ENCODE measurements around the gene NCBP2.

Gene NCBP2

DNA sequence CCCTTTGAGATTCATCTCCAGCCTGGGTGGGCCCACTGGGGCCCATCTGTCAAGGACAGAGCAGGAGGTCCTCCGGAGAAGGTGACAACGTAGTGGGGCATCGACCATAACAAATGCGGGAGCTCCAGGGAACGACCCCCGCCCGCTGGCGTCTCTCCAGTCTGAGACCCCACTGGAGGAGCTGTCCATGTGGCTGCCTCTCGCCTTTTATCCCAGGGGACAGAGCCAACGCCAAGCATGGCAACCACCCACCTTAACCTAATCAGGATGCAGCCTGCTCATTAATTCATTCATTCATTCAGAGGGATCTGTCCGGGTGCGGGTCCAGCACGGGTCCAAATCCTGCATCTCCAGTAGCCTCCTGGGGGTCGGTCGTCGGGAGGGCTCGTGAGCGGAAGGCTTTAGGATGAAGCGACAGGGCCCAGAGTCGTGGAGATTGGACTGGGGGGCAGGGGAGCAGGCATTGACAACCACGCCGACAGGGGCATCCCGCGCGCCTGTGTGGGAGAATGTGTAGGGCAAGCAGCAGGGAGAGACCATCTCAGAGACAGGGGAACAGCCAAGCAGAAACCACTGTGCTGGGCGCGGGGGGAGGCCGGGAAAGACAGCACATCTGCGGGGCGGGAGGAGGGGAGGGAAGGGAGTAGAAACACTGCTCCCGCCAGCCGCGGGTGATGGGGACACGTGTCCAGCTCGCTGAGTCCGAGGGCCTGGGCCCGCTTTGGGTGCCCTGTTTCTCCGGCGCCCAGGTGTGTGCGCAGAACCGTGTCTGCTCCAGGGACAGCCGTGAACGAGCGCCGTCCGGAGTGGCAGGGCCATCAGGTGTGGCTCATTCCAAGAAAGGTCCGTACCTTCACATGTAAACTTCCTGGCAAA is 24.4 kb upstream of the NCBP2 start:
- no peaks in the 10 kb centered on the region for H3K9me3 ChIP-seq (ENCODE audit: control insufficient read depth, low read depth, low read length)
- peaks cover 79% of the 10 kb centered on the region for H3K27me3 ChIP-seq (ENCODE audit: control insufficient read depth, insufficient read depth, low read length)
- H3K4me3 ChIP-seq (ENCODE audit: low read length) = no peak overlapping the region
- no peaks in the 10 kb centered on the region for H3K4me1 ChIP-seq (ENCODE audit: control insufficient read depth, low read depth, low read length)
- no peak overlapping the region for H3K9ac ChIP-seq (ENCODE audit: low read length)
- no peak overlapping the region for H3K27ac ChIP-seq (ENCODE audit: low read length)
- H3K36me3 ChIP-seq (ENCODE audit: control insufficient read depth, low read depth, low read length) = no peaks in the 10 kb centered on the region

DNA sequence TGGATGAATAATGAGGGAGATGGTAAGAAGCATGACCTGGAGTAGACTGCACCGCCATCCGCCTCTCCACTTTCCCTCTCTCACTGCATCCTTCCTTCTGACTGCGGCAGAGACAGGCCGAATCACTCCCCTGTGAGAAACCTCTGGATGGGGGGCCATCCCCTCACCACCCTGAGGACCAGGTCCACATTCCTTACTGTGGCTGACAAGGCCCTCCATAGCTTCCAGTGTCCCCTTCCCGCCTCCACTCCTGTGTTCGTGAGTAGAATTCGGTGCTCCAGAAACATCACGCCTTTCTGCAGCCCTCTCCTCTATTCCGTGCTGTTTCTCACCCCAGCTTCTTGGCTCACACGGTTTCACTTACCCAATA is 23.5 kb upstream of the NCBP2 start:
- no peaks in the 10 kb centered on the region for H3K9me3 ChIP-seq (ENCODE audit: control insufficient read depth, low read depth, low read length)
- no peak overlapping the region for H3K4me3 ChIP-seq (ENCODE audit: low read length)
- no peak overlapping the region for H3K9ac ChIP-seq (ENCODE audit: low read length)
- no peaks in the 10 kb centered on the region for H3K4me1 ChIP-seq (ENCODE audit: control insufficient read depth, low read depth, low read length)
- no peak overlapping the region for H3K27ac ChIP-seq (ENCODE audit: low read length)
- peaks cover 70% of the 10 kb centered on the region for H3K27me3 ChIP-seq (ENCODE audit: control insufficient read depth, insufficient read depth, low read length)
- H3K36me3 ChIP-seq (ENCODE audit: control insufficient read depth, low read depth, low read length) = no peaks in the 10 kb centered on the region

DNA sequence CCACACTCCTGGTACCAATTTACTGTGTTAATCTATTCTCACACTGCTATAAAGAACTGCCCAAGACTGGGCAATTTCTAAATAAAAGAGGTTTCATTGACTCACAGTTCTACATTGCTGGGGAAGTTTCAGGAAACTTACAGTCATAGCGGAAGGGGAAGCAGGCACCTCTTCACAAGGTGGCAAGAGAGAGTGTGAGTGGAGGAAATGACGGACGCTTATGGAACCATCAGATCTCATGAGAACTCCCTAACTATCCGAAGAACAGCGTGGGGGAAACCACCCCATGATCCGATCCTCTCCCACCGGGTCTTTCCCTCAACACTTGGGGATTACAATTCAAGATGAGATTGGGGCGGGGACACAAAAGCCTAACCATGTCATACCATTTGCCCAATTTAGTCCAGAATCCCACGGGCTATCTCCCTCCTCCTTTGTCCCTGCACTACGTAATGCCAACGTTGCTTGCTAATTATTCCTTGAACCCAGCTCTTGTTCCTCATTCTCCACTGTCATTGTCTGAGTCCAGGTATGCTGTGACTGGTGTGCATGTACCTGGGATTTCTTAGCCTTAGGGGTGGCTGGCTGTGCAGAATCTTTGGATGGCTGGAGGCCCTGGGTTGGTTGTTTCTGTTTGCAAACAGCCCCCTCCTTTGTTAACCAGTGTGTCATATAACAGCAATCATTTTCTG is 22.9 kb upstream of the NCBP2 start:
- no peak overlapping the region for H3K27ac ChIP-seq (ENCODE audit: low read length)
- H3K9me3 ChIP-seq (ENCODE audit: control insufficient read depth, low read depth, low read length) = no peaks in the 10 kb centered on the region
- peaks cover 64% of the 10 kb centered on the region for H3K27me3 ChIP-seq (ENCODE audit: control insufficient read depth, insufficient read depth, low read length)
- H3K4me1 ChIP-seq (ENCODE audit: control insufficient read depth, low read depth, low read length) = no peaks in the 10 kb centered on the region
- no peak overlapping the region for H3K9ac ChIP-seq (ENCODE audit: low read length)
- no peaks in the 10 kb centered on the region for H3K36me3 ChIP-seq (ENCODE audit: control insufficient read depth, low read depth, low read length)
- no peak overlapping the region for H3K4me3 ChIP-seq (ENCODE audit: low read length)

DNA sequence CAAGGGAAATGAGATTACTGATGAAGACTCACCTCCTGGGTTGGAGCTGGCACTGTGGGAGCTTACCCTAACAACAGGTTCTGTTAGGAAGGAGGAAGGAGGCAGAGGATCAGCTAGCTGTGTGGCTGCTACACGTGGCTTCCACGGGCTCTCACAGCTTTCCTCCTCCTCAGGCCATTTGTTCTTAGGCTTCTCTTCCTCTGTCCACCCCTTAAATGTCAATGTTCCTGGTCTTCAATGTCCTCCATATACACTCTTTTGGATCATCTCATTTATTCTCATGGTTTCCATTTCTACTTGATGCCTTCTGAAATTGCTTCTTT is 21.3 kb upstream of the NCBP2 start:
- Histone ChIP-seq H3K9me3 (ENCODE audit: control insufficient read depth, low read depth, low read length) (no peaks in the 10 kb centered on the region), H3K27me3 (ENCODE audit: control insufficient read depth, insufficient read depth, low read length) (peaks cover 54% of the 10 kb centered on the region), H3K4me3 (ENCODE audit: low read length) (no peak overlapping the region), H3K9ac (ENCODE audit: low read length) (no peak overlapping the region), H3K27ac (ENCODE audit: low read length) (no peak overlapping the region), H3K4me1 (ENCODE audit: control insufficient read depth, low read depth, low read length) (no peaks in the 10 kb centered on the region), H3K36me3 (ENCODE audit: control insufficient read depth, low read depth, low read length) (no peaks in the 10 kb centered on the region)

DNA sequence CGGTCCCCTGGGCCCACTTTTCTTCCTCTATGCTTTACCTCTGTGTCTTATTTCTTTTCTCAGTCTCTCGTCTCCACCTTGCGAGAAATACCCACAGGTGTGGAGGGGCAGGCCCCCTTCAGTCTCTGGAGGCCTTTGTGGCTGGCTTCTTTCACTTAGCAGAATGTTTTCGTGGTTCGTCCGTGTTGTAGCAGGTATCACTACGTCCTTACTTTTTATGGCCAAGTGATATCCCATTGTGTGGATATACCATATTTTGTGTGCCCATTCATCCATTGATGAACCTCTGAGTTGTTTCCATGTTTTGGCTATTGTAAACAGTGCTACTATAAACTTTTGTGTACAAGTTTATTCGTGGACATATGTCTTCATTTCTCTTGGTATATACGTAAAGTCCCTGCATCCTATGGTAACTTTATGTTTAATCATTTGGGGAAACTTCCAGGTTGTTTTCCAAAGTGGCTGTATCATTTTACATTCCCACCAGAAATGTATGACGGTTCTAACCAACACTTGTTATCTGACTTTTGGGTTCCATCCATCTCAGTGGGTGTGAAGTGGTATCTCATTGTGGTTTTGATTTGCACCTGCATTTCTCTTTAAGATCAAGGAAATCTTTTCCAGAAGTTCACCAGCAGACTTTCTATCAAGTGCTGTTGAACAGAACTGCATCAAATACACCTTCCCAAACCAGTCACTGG is 20.8 kb upstream of the NCBP2 start:
- Histone ChIP-seq H3K27me3 (ENCODE audit: control insufficient read depth, insufficient read depth, low read length) (peaks cover 49% of the 10 kb centered on the region), H3K27ac (ENCODE audit: low read length) (no peak overlapping the region), H3K9me3 (ENCODE audit: control insufficient read depth, low read depth, low read length) (no peaks in the 10 kb centered on the region), H3K36me3 (ENCODE audit: control insufficient read depth, low read depth, low read length) (no peaks in the 10 kb centered on the region), H3K9ac (ENCODE audit: low read length) (no peak overlapping the region), H3K4me1 (ENCODE audit: control insufficient read depth, low read depth, low read length) (no peaks in the 10 kb centered on the region), H3K4me3 (ENCODE audit: low read length) (no peak overlapping the region)

DNA sequence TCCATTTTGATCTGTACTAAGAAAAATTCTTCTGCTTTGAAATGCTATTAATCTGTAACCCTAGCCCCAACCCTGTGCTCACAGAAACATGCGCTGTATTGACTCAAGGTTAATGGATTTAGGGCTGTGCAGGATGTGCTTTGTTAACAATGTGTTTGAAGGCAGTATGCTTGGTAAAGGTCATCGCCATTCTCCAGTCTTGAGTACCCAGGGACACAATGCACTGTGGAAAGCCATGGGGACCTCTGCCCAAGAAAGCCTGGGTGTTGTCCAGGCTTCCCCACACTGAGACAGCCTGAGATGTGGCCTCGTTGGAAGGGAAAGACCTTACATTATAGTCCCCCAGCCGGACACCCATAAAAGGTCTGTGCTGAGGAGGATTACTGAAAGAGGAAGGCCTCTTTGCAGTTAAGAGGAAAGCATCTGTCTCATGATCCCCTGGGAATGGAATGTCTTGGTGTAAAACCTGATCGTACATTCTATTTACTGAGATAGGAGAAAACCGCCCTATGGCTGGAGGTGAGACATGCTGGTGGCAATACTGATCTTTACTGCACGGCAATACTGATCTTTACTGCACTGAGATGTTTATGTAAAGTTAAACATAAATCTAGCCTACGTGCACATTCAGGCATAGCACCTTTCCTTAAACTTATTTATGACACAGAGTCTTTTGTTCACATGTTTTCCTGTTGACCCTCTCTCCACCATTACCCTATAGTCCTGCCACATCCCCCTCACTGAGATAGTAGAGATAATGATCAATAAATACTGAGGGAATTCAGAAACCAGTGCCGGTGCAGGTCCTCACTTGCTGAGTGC is 20.0 kb upstream of the NCBP2 start:
- no peak overlapping the region for H3K4me3 ChIP-seq (ENCODE audit: low read length)
- no peaks in the 10 kb centered on the region for H3K9me3 ChIP-seq (ENCODE audit: control insufficient read depth, low read depth, low read length)
- H3K36me3 ChIP-seq (ENCODE audit: control insufficient read depth, low read depth, low read length) = no peaks in the 10 kb centered on the region
- no peak overlapping the region for H3K9ac ChIP-seq (ENCODE audit: low read length)
- peaks cover 41% of the 10 kb centered on the region for H3K27me3 ChIP-seq (ENCODE audit: control insufficient read depth, insufficient read depth, low read length)
- H3K27ac ChIP-seq (ENCODE audit: low read length) = no peak overlapping the region
- H3K4me1 ChIP-seq (ENCODE audit: control insufficient read depth, low read depth, low read length) = no peaks in the 10 kb centered on the region

DNA sequence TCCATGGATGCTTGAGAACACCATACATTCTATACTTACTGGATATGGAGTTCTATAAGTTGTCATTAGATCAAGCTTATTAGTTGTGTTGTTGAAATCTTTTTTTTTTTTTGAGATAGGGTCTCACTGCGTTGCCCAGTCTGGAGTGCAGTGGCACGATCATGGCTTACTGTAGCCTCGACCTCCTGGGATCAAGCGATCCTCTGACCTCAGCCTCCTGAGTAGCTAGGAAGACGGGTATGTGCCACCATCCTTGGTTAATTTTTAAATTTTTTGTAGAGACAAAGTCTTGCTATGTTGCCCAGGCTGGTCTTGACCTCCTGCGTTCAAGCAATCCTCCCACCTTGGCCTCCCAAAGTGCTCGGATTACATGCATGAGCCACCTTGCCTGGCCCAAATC is 12.5 kb upstream of the NCBP2 start:
- H3K9me3 ChIP-seq (ENCODE audit: control insufficient read depth, low read depth, low read length) = no peaks in the 10 kb centered on the region
- peaks cover 6% of the 10 kb centered on the region for H3K27me3 ChIP-seq (ENCODE audit: control insufficient read depth, insufficient read depth, low read length)
- no peaks in the 10 kb centered on the region for H3K4me1 ChIP-seq (ENCODE audit: control insufficient read depth, low read depth, low read length)
- no peak overlapping the region for H3K27ac ChIP-seq (ENCODE audit: low read length)
- no peak overlapping the region for H3K9ac ChIP-seq (ENCODE audit: low read length)
- H3K4me3 ChIP-seq (ENCODE audit: low read length) = no peak overlapping the region
- H3K36me3 ChIP-seq (ENCODE audit: control insufficient read depth, low read depth, low read length) = no peaks in the 10 kb centered on the region

DNA sequence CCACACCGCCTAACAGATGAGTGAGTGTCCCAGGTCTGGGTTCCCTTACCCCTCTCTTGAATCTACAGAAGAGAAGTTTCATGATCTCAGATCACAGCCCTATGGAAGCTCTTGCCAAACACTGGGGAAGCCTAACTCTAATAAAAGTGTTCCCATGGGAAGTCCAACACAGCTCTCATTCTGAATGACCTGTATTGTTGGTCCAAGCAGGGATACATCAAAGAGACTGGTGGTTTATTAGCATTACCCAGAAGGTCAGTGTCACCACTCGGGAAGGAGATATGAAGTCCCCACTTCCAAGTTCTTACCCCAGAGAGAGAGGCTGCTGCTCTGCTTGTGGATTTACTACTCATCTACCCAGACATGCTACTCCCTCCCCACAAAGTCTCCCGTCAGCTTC is 9.0 kb upstream of the NCBP2 start:
- no peaks in the 10 kb centered on the region for H3K36me3 ChIP-seq (ENCODE audit: control insufficient read depth, low read depth, low read length)
- H3K27me3 ChIP-seq (ENCODE audit: control insufficient read depth, insufficient read depth, low read length) = no peaks in the 10 kb centered on the region
- no peak overlapping the region for H3K4me3 ChIP-seq (ENCODE audit: low read length)
- H3K27ac ChIP-seq (ENCODE audit: low read length) = no peak overlapping the region
- H3K9ac ChIP-seq (ENCODE audit: low read length) = no peak overlapping the region
- H3K4me1 ChIP-seq (ENCODE audit: control insufficient read depth, low read depth, low read length) = no peaks in the 10 kb centered on the region
- H3K9me3 ChIP-seq (ENCODE audit: control insufficient read depth, low read depth, low read length) = no peaks in the 10 kb centered on the region

DNA sequence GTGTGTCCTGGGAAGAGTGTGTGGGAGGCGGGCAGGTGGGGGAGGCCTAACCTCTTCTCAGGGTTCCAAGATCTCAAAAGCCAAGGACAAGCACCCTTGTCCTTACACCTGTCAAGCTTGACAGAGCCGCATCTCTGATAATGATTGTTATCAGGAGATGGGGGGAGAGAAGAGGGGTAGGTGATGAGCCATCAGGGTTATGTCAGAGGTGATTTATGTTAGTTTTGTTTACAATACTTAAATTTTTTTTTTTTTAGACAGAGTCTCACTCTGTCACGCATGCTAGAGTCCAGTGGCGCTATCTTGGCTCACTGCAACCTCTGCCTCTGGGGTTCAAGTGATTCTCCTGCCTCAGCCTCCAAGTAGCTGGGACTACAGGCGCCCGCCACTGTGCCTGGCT is 7.4 kb upstream of the NCBP2 start:
- Histone ChIP-seq H3K9ac (ENCODE audit: low read length) (no peak overlapping the region), H3K4me1 (ENCODE audit: control insufficient read depth, low read depth, low read length) (no peaks in the 10 kb centered on the region), H3K4me3 (ENCODE audit: low read length) (no peak overlapping the region), H3K9me3 (ENCODE audit: control insufficient read depth, low read depth, low read length) (no peaks in the 10 kb centered on the region), H3K36me3 (ENCODE audit: control insufficient read depth, low read depth, low read length) (no peaks in the 10 kb centered on the region), H3K27ac (ENCODE audit: low read length) (no peak overlapping the region), H3K27me3 (ENCODE audit: control insufficient read depth, insufficient read depth, low read length) (no peaks in the 10 kb centered on the region)

DNA sequence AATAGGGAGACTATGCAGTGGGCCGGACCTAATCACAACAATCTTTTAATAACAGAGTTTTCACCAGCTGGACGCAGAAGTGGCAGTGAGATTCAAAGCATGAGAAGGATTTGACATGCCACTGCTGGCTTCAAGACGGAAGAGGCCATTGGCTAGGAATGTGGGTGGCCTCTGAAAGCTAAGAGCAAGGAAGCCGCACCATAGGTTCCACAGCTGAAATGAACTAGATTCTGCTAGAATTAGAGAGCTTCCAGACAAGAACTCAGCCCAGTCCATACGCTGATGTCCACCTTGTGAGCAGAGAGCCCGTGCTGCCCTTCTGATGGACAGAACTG is 6.9 kb upstream of the NCBP2 start:
- Histone ChIP-seq H3K27me3 (ENCODE audit: control insufficient read depth, insufficient read depth, low read length) (no peaks in the 10 kb centered on the region), H3K36me3 (ENCODE audit: control insufficient read depth, low read depth, low read length) (no peaks in the 10 kb centered on the region), H3K4me1 (ENCODE audit: control insufficient read depth, low read depth, low read length) (no peaks in the 10 kb centered on the region), H3K9me3 (ENCODE audit: control insufficient read depth, low read depth, low read length) (no peaks in the 10 kb centered on the region), H3K9ac (ENCODE audit: low read length) (no peak overlapping the region), H3K27ac (ENCODE audit: low read length) (no peak overlapping the region), H3K4me3 (ENCODE audit: low read length) (no peak overlapping the region)

All from iPS-18a (cell line).